GM23248 (cell line): Measurements from ENCODE around the gene PAK4. TPM values are rescaled to one million over a fixed set of nuclear protein-coding genes. Genes with fewer than 3 reads are reported as not detected.

ENCODE experiments used
- DNase-seq: peaks from one replicate; pipeline ENCODE4 v3.0.0-alpha.2; 2015
- H2AFZ ChIP-seq: fragments of 200-600 bp; sonication (generic); 2 replicates; pipeline ENCODE4 v1.6.1; 2016; ENCODE audit warnings: antibody characterized with exemption
- H3F3A ChIP-seq: fragments of 200-600 bp; sonication (generic); 2 replicates; pipeline ENCODE4 v1.6.1; 2016; ENCODE audit warnings: mild to moderate bottlenecking, antibody characterized with exemption, mixed run types; ENCODE audit not compliant: insufficient read depth
- H3K27ac ChIP-seq: fragments of 200-600 bp; sonication (generic); 2 replicates; pipeline ENCODE4 v1.5.1; 2016; ENCODE audit warnings: mild to moderate bottlenecking
- H3K27me3 ChIP-seq: fragments of 200-600 bp; sonication (generic); replicated peaks from 2 replicates; pipeline ENCODE4 v1.6.1; 2016; ENCODE audit warnings: mild to moderate bottlenecking; ENCODE audit not compliant: insufficient read depth
- H3K36me3 ChIP-seq: fragments of 200-600 bp; sonication (generic); 2 replicates; pipeline ENCODE4 v1.6.1; 2016; ENCODE audit warnings: low read depth, mild to moderate bottlenecking
- H3K4me1 ChIP-seq: fragments of 200-600 bp; sonication (generic); 2 replicates; pipeline ENCODE4 v1.6.1; 2016; ENCODE audit warnings: mild to moderate bottlenecking; ENCODE audit not compliant: insufficient read depth
- H3K4me2 ChIP-seq: fragments of 200-600 bp; sonication (generic); one replicate; pipeline ENCODE4 v1.6.1; 2016; ENCODE audit warnings: mild to moderate bottlenecking; ENCODE audit not compliant: unreplicated experiment
- H3K4me3 ChIP-seq: fragments of 200-600 bp; sonication (generic); 2 replicates; pipeline ENCODE4 v1.5.1; 2016; ENCODE audit warnings: mild to moderate bottlenecking
- H3K79me2 ChIP-seq: fragments of 200-600 bp; sonication (generic); 2 replicates; pipeline ENCODE4 v1.6.1; 2016; ENCODE audit warnings: mild to moderate bottlenecking; ENCODE audit not compliant: insufficient read depth
- H3K9ac ChIP-seq: fragments of 200-600 bp; sonication (generic); 2 replicates; pipeline ENCODE4 v1.6.1; 2016; ENCODE audit warnings: mild to moderate bottlenecking
- H3K9me2 ChIP-seq: fragments of 200-600 bp; sonication (generic); 2 replicates; pipeline ENCODE4 v1.6.1; 2016; ENCODE audit warnings: mixed run types, mild to moderate bottlenecking, moderate library complexity; ENCODE audit not compliant: insufficient read depth
- H3K9me3 ChIP-seq: fragments of 200-600 bp; sonication (generic); one replicate; pipeline ENCODE4 v1.6.1; 2017; ENCODE audit warnings: low read depth
- H4K20me1 ChIP-seq: fragments of 200-600 bp; sonication (generic); 2 replicates; pipeline ENCODE4 v1.6.0; 2016; ENCODE audit not compliant: insufficient read depth
- EZH2 ChIP-seq: fragments of 200-600 bp; sonication (generic); IDR thresholded peaks from 2 replicates; pipeline ENCODE4 v1.6.1; 2018; ENCODE audit warnings: antibody characterized with exemption, mild to moderate bottlenecking; ENCODE audit not compliant: insufficient read depth, poor library complexity, severe bottlenecking
- EZH2phosphoT487 ChIP-seq: fragments of 200-600 bp; sonication (generic); IDR thresholded peaks from 2 replicates; pipeline ENCODE4 v1.6.1; 2018; ENCODE audit warnings: antibody characterized with exemption, moderate library complexity, mild to moderate bottlenecking, low read depth; ENCODE audit not compliant: insufficient read depth
- WGBS, 2 experiments: methylation state at CpG; one replicate each; pipeline ENCODE4 v1.1.6; 2015 to 2017; ENCODE audit warnings: low lambda C conversion rate in 2 of 2, low coverage in 1 of 2; ENCODE audit errors: missing lambda C conversion rate in 2 of 2; 5-methylcytosine and 5-hydroxymethylcytosine counted together
- in situ Hi-C: fragments of 300-500 bp; cut with MboI; formaldehyde crosslinking; loops from 2 replicates; pipeline ENCODE4 v1.15.0; 2020
- polyA plus RNA-seq: library from polyadenylated mRNA; unstranded; fragments of >200 nt; fragmentation: Nextera tagmentation; extraction: Ambion mirVana; gene quantifications from 2 replicates; pipeline ENCODE4 v1.2.1, GENCODE V29; 2016
- total RNA-seq: library from RNA; depleted of rRNA; stranded (reverse); fragments of >200 nt; shearing (Covaris generic); gene quantifications from 2 replicates; pipeline ENCODE4 v1.2.3, GENCODE V29; 2014

The PAK4 gene
- total and polyA plus RNA-seq, 2 experiments from 2014 or later = 10.9 to 20.1 TPM

GRCh38 chr19:39098365-39099269 lies 27.0 kb upstream of the PAK4 start:
- H4K20me1 ChIP-seq = no peaks in the 10 kb centered on the region
- TF ChIP-seq EZH2phosphoT487 (no peak), EZH2 (no peak)
- H3F3A ChIP-seq = no peaks in the 10 kb centered on the region
- peaks cover 10% of the 10 kb centered on the region; the same call in 1 of the 2 replicates for H3K27me3 ChIP-seq
- peaks cover 1% of the 10 kb centered on the region; the same call in 1 of the 2 replicates for H3K4me1 ChIP-seq
- 21 to 27% methylated on average over 36 to 53 of the region's 53 CpGs for WGBS, 2 experiments
- H3K79me2 ChIP-seq = no peaks in the 10 kb centered on the region
- H3K9ac ChIP-seq = no peak overlapping the region
- no peak overlapping the region for H3K27ac ChIP-seq
- H3K36me3 ChIP-seq = no peaks in the 10 kb centered on the region
- H3K4me3 ChIP-seq = no peak overlapping the region
- H2AFZ ChIP-seq = no peak overlapping the region
- H3K9me3 ChIP-seq = no peaks in the 10 kb centered on the region
- H3K4me2 ChIP-seq = no peak overlapping the region
- DNase-seq = no peak
- in situ Hi-C loops = no loop called here
- no peaks in the 10 kb centered on the region for H3K9me2 ChIP-seq

GRCh38 chr19:39099341-39099740 lies 26.2 kb upstream of the PAK4 start:
- Histone ChIP-seq H3K4me2 (no peak overlapping the region), H3K9ac (no peak overlapping the region), H2AFZ (no peak overlapping the region), H3K36me3 (no peaks in the 10 kb centered on the region), H3K27ac (no peak overlapping the region), H3K4me1 (no peaks in the 10 kb centered on the region), H3K9me3 (no peaks in the 10 kb centered on the region), H3K27me3 (peaks cover 10% of the 10 kb centered on the region; the same call in 1 of the 2 replicates), H3K79me2 (no peaks in the 10 kb centered on the region), H3K9me2 (no peaks in the 10 kb centered on the region), H4K20me1 (no peaks in the 10 kb centered on the region), H3K4me3 (no peak overlapping the region), H3F3A (no peaks in the 10 kb centered on the region)
- 64 to 69% methylated on average over 8 to 9 of the region's 9 CpGs for WGBS, 2 experiments
- in situ Hi-C loops = no loop called here
- TF ChIP-seq EZH2 = no peak
- TF ChIP-seq EZH2phosphoT487 = no peak
- DNase-seq = no peak

GRCh38 chr19:39100500-39101166 lies 25.0 kb upstream of the PAK4 start:
- Histone ChIP-seq H3K4me1 (no peaks in the 10 kb centered on the region), H3K9ac (no peak overlapping the region), H3K4me2 (no peak overlapping the region), H3K27me3 (peaks cover 10% of the 10 kb centered on the region; the same call in 1 of the 2 replicates), H2AFZ (no peak overlapping the region), H3K79me2 (no peaks in the 10 kb centered on the region), H3F3A (no peaks in the 10 kb centered on the region), H3K9me2 (no peaks in the 10 kb centered on the region), H3K9me3 (no peaks in the 10 kb centered on the region), H4K20me1 (no peaks in the 10 kb centered on the region), H3K27ac (no peak overlapping the region), H3K4me3 (no peak overlapping the region), H3K36me3 (no peaks in the 10 kb centered on the region)
- TF ChIP-seq EZH2 (no peak), EZH2phosphoT487 (no peak)
- 85 to 87% methylated on average over 14 to 19 of the region's 19 CpGs for WGBS, 2 experiments
- no peak for DNase-seq
- in situ Hi-C loops = no loop called here

- in situ Hi-C loops = no loop called here
- Histone ChIP-seq H3K4me2 (no peak overlapping the region), H4K20me1 (no peaks in the 10 kb centered on the region), H3K79me2 (no peaks in the 10 kb centered on the region), H3K9me2 (no peaks in the 10 kb centered on the region), H2AFZ (no peak overlapping the region), H3K4me3 (no peak overlapping the region), H3K27ac (no peak overlapping the region), H3K4me1 (no peaks in the 10 kb centered on the region), H3K9ac (no peak overlapping the region), H3F3A (no peaks in the 10 kb centered on the region), H3K36me3 (no peaks in the 10 kb centered on the region), H3K9me3 (no peaks in the 10 kb centered on the region), H3K27me3 (peaks cover 10% of the 10 kb centered on the region; the same call in 1 of the 2 replicates)
- 47% methylated on average over 5 of the region's 5 CpGs for WGBS, 2 experiments
- TF ChIP-seq EZH2 (no peak), EZH2phosphoT487 (no peak)
- DNase-seq = no peak
Measured at GRCh38 chr19:39103151-39103550, 22.4 kb upstream of the PAK4 start.
